GM12878 (cell line): ENCODE results near the gene PPP3CA. TPM values are rescaled to one million over a fixed set of nuclear protein-coding genes. Genes with fewer than 3 reads are reported as not detected.

ENCODE experiments used
- ATAC-seq: fragments of 200-7000 bp; cut with Tn5 transposase; 3 replicates; pipeline ENCODE4 v1.9.1; 2020; ENCODE audit warnings: mild to moderate bottlenecking, moderate library complexity
- BruUV-seq: library from RNA; stranded (reverse); fragments of 400-500 nt; replicated peaks from 2 replicates; lab custom pipeline; 2021; lab: Mats Ljungman, UMichigan
- CTCF ChIA-PET: fragments of 300-600 bp; sonication (Branson Sonifier 250); formaldehyde crosslinking; extraction: SDS; loops from one replicate; lab custom pipeline; 2021; ENCODE audit warnings: inconsistent platforms; lab: Yijun Ruan, JAX
- POLR2A ChIA-PET: fragments of 350-600 bp; formaldehyde crosslinking; extraction: SDS; loops from one replicate; lab custom pipeline; 2021; ENCODE audit warnings: inconsistent platforms; lab: Charles Lee
- RAD21 ChIA-PET: fragments of 300-600 bp; sonication (Branson Sonifier 250); formaldehyde crosslinking; loops from one replicate; lab custom pipeline; 2023; ENCODE audit warnings: antibody characterized with exemption; ENCODE audit not compliant: unreplicated experiment; lab: Charles Lee
- SMC1A ChIA-PET: fragments of 300-600 bp; sonication (Branson Sonifier 250); formaldehyde crosslinking; loops from one replicate; lab custom pipeline; 2023; ENCODE audit not compliant: unreplicated experiment, uncharacterized antibody; lab: Charles Lee
- DNase-seq: peaks from one replicate; pipeline ENCODE4 v3.0.0-alpha.2; 2011; ENCODE audit warnings: low read depth, low spot score
- FAIRE-seq: peaks from 3 replicates; lab custom pipeline; 2011; peaks lifted over from hg19 to GRCh38; lab: Jason Lieb, UNC
- H2AFZ ChIP-seq: 2 replicates; pipeline ENCODE4 v1.6.0; 2011; ENCODE audit warnings: low read depth, low read length, control low read depth; ENCODE audit not compliant: control insufficient read depth
- H3K27ac ChIP-seq: 2 replicates; pipeline ENCODE4 v1.5.1; 2011; ENCODE audit warnings: control low read depth; ENCODE audit not compliant: control insufficient read depth, insufficient read depth
- H3K27me3 ChIP-seq, 2 experiments: replicated peaks in 1 of 2; 2 replicates each; pipeline versions ENCODE4 v1.6.0 to v1.6.1; 2011; ENCODE audit warnings: low read length in 1 of 2; ENCODE audit not compliant: control insufficient read depth in 2 of 2, insufficient read depth in 2 of 2
- H3K36me3 ChIP-seq, 2 experiments: 2 replicates each; pipeline ENCODE4 v1.5.1; 2011; ENCODE audit warnings: low read length in 1 of 2; ENCODE audit not compliant: control insufficient read depth in 2 of 2, insufficient read depth in 2 of 2
- H3K4me1 ChIP-seq: 2 replicates; pipeline ENCODE4 v1.6.1; 2011; ENCODE audit warnings: mild to moderate bottlenecking, low read length, moderate library complexity, mixed read lengths; ENCODE audit not compliant: control insufficient read depth, insufficient read depth
- H3K4me2 ChIP-seq: 2 replicates; pipeline ENCODE4 v1.6.0; 2011; ENCODE audit warnings: control low read depth; ENCODE audit not compliant: control insufficient read depth, insufficient read depth
- H3K4me3 ChIP-seq: fragments of 200-600 bp; sonication (generic); 2 replicates; pipeline ENCODE4 v1.5.1; 2016
- H3K79me2 ChIP-seq: 2 replicates; pipeline ENCODE4 v1.6.0; 2011; ENCODE audit warnings: low read length; ENCODE audit not compliant: control insufficient read depth, insufficient read depth
- H3K9ac ChIP-seq: 2 replicates; pipeline ENCODE4 v1.8.0; 2011; ENCODE audit warnings: low read length, control low read depth, mixed read lengths; ENCODE audit not compliant: control insufficient read depth, insufficient read depth
- H3K9me3 ChIP-seq: replicated peaks from 3 replicates; pipeline ENCODE4 v1.5.1; 2011; ENCODE audit warnings: mild to moderate bottlenecking, low read length; ENCODE audit not compliant: control insufficient read depth, insufficient read depth
- H4K20me1 ChIP-seq: 2 replicates; pipeline ENCODE4 v1.6.0; 2011; ENCODE audit not compliant: control insufficient read depth, insufficient read depth
- BRCA1 ChIP-seq: IDR thresholded peaks from 2 replicates; pipeline ENCODE4 v1.6.1; 2011; ENCODE audit warnings: low read depth, low read length, improper control_type of control experiment
- GATAD2B ChIP-seq: fragments of 450-650 bp; conservative IDR thresholded peaks from 2 replicates; pipeline ENCODE4 v1.6.1; 2017; ENCODE audit warnings: low read depth, mild to moderate bottlenecking, moderate library complexity
- LARP7 ChIP-seq: fragments of 450-650 bp; IDR thresholded peaks from 2 replicates; pipeline ENCODE4 v1.6.1; 2017; ENCODE audit warnings: mild to moderate bottlenecking
- NFYA ChIP-seq: IDR thresholded peaks from 2 replicates; pipeline ENCODE4 v1.6.1; 2011; ENCODE audit warnings: low read depth, mild to moderate bottlenecking, low read length, improper control_type of control experiment, borderline replicate concordance
- NKRF ChIP-seq: fragments of 450-650 bp; conservative IDR thresholded peaks from 2 replicates; pipeline ENCODE4 v1.6.1; 2017; ENCODE audit warnings: mild to moderate bottlenecking, moderate library complexity
- PML ChIP-seq: IDR thresholded peaks from 2 replicates; pipeline ENCODE4 v1.6.1; 2012; ENCODE audit warnings: low read length, inconsistent platforms
- POLR2A ChIP-seq: IDR thresholded peaks from 2 replicates; pipeline ENCODE4 v1.6.1; 2011; ENCODE audit warnings: low read depth, mild to moderate bottlenecking, low read length
- RAD51 ChIP-seq: fragments of 450-650 bp; IDR thresholded peaks from 2 replicates; pipeline ENCODE4 v1.6.1; 2016; ENCODE audit warnings: moderate library complexity, mild to moderate bottlenecking, inconsistent platforms
- RUNX3 ChIP-seq: IDR thresholded peaks from 2 replicates; pipeline ENCODE4 v1.6.1; 2012; ENCODE audit warnings: low read length, inconsistent platforms
- ZBED1 ChIP-seq: IDR thresholded peaks from 2 replicates; pipeline ENCODE4 v1.6.1; 2016; ENCODE audit warnings: borderline replicate concordance
- ZNF207 ChIP-seq: fragments of 450-650 bp; IDR thresholded peaks from 2 replicates; pipeline ENCODE4 v1.6.1; 2014; ENCODE audit warnings: antibody characterized with exemption, mild to moderate bottlenecking, borderline replicate concordance
- ZNF592 ChIP-seq: fragments of 450-650 bp; IDR thresholded peaks from 2 replicates; pipeline ENCODE4 v1.6.1; 2017; ENCODE audit warnings: mild to moderate bottlenecking, moderate library complexity
- ZNF687 ChIP-seq: fragments of 450-650 bp; IDR thresholded peaks from 2 replicates; pipeline ENCODE4 v1.6.1; 2017; ENCODE audit warnings: mild to moderate bottlenecking, moderate library complexity
- ZSCAN29 ChIP-seq: fragments of 450-650 bp; IDR thresholded peaks from 2 replicates; pipeline ENCODE4 v1.6.1; 2017; ENCODE audit warnings: mild to moderate bottlenecking, moderate library complexity
- WGBS: methylation state at CpG from one replicate; pipeline ENCODE4 v1.1.6; 2016; ENCODE audit warnings: low lambda C conversion rate; ENCODE audit not compliant: insufficient replicate concordance, insufficient coverage; ENCODE audit errors: missing lambda C conversion rate; 5-methylcytosine and 5-hydroxymethylcytosine counted together
- in situ Hi-C: fragments of 300-500 bp; cut with MboI; formaldehyde crosslinking; loops from 9 replicates; pipeline ENCODE4 v1.14.3; 2018; ENCODE audit warnings: mixed read lengths
- intact Hi-C: fragments of 100-400 bp; cut with micrococcal nuclease; formaldehyde crosslinking; loops from one replicate; pipeline ENCODE4 v1.14.2; 2022; ENCODE audit not compliant: unreplicated experiment
- polyA plus RNA-seq, 11 experiments: library from polyadenylated mRNA; depleted of rRNA in 4 of 11; unstranded in 6 of 11; stranded (reverse) in 5 of 11; fragments of >200 nt; fragmentation: Nextera tagmentation in 4 of 11; fragmentation: Illumina TruSeq in 1 of 11; extraction: Ambion mirVana in 4 of 11; extraction: Trizol in 1 of 11; gene quantifications; 1 replicate in 1 of 11; 2 replicates in 10 of 11; pipeline versions ENCODE4 v1.2.1 to v1.2.3, GENCODE V29; 2011 to 2016; ENCODE audit warnings: inconsistent platforms in 2 of 11, missing spikeins in 2 of 11, low read depth in 1 of 11
- total RNA-seq, 4 experiments: library from RNA; depleted of rRNA in 3 of 4; stranded (reverse); fragments of >200 nt in 3 of 4; fragmentation: Illumina TruSeq in 1 of 4; extraction: Trizol in 1 of 4; gene quantifications; 2 replicates each; pipeline versions ENCODE4 v1.2.1 to v1.2.3, GENCODE V29; 2013 to 2021

The PPP3CA gene
- total and polyA plus RNA-seq, 10 of the 15 experiments (the other 5 are each of a cell fraction or from before 2014, with no cell fraction given): 0.33 to 9.0 (median 1.0) TPM

GRCh38 chr4:101252721-101253120, 94.6 kb downstream of the PPP3CA start:
- RAD21 ChIA-PET: interaction anchor here (0.7 kb wide), 1 partner anchor 60 kb away, joined by 3 read pairs; no protein-coding TSS in a partner anchor
- no peak overlapping the region for H3K27ac ChIP-seq
- H3K27me3 ChIP-seq: no peaks in the 10 kb centered on the region
- ATAC-seq (no peak), FAIRE-seq (no peak), DNase-seq (no peak)
- no peak overlapping the region for H2AFZ ChIP-seq
- no TSS peak for BruUV-seq
- no peaks in the 10 kb centered on the region for H4K20me1 ChIP-seq
- SMC1A ChIA-PET: interaction anchor here (1.5 kb wide), 1 partner anchor 10 kb away, joined by 6 read pairs; no protein-coding TSS in a partner anchor
- no peak overlapping the region for H3K9ac ChIP-seq
- no peak overlapping the region for H3K4me3 ChIP-seq
- CTCF ChIA-PET: no interaction called here
- no peaks in the 10 kb centered on the region for H3K4me1 ChIP-seq
- in situ Hi-C loops: no loop called here
- H3K4me2 ChIP-seq: no peak overlapping the region
- POLR2A ChIA-PET: no interaction called here
- H3K9me3 ChIP-seq: no peaks in the 10 kb centered on the region
- WGBS: 30% methylated on average over 2 of the region's 2 CpGs
- H3K36me3 ChIP-seq: no peaks in the 10 kb centered on the region
- intact Hi-C loops: no loop called here
- H3K79me2 ChIP-seq: no peaks in the 10 kb centered on the region
- TF ChIP-seq ZSCAN29 (no peak), RUNX3 (no peak), RAD51 (no peak), NKRF (no peak), ZNF592 (no peak), PML (no peak), ZNF207 (no peak), NFYA (no peak), ZNF687 (no peak), POLR2A (no peak), ZBED1 (no peak), LARP7 (no peak), GATAD2B (no peak), BRCA1 (no peak)
